Stimulated activated CD8-positive, alpha-beta memory T cell treated with anti-CD3 and anti-CD28 coated beads, Interleukin-7, amount 100 ng/mL, for 24 hours (primary cell): Measurements from ENCODE around the gene ZNF599.

Experiments
- DNase-seq: peaks from one replicate; pipeline ENCODE4 v3.0.0-alpha.2; 2020; ENCODE audit warnings: low read depth

Gene ZNF599

GRCh38 chr19:34744896-34745690 lies 27.9 kb downstream of the ZNF599 start:
- DNase-seq = no peak

- no peak for DNase-seq
Observed at GRCh38 chr19:34734537-34735103, 38.4 kb downstream of the ZNF599 start.

GRCh38 chr19:34733746-34734536 lies 39.1 kb downstream of the ZNF599 start, which contains the start of gene ZNF181:
ZNF181 (plus strand) TSS chr19:34734243; CDS start chr19:34735038, 795 bp downstream.
- peak; percentile 64 for DNase-seq

- DNase-seq = peak; percentile 17
Observed at GRCh38 chr19:34733266-34733745, 39.7 kb downstream of the ZNF599 start.

- DNase-seq = no peak
Observed at GRCh38 chr19:34732612-34733211, 40.3 kb downstream of the ZNF599 start.

- DNase-seq = no peak
Observed at GRCh38 chr19:34731964-34732363, 41.1 kb downstream of the ZNF599 start.

- DNase-seq = no peak
Observed at GRCh38 chr19:34731019-34731829, 41.8 kb downstream of the ZNF599 start.

GRCh38 chr19:34725400-34725799 lies 47.6 kb downstream of the ZNF599 start:
- DNase-seq = no peak

GRCh38 chr19:34722353-34722752 lies 50.7 kb downstream of the ZNF599 start:
- no peak for DNase-seq

GRCh38 chr19:34715357-34715756 lies 57.7 kb downstream of the ZNF599 start:
- no peak for DNase-seq

- no peak for DNase-seq
Observed at GRCh38 chr19:34713262-34713637, 59.8 kb downstream of the ZNF599 start.

GRCh38 chr19:34712395-34713261 lies 60.4 kb downstream of the ZNF599 start:
- peak; percentile 9 for DNase-seq

- no peak for DNase-seq
Observed at GRCh38 chr19:34711890-34712289, 61.1 kb downstream of the ZNF599 start.
